ENCODE measurements around the gene TNS3. TPM values are rescaled to one million over a fixed set of nuclear protein-coding genes. Genes with fewer than 3 reads are reported as not detected.

TNS3 gene
- total and polyA plus RNA-seq, 2 donors (not counting 1 experiment from before 2014, with no cell fraction given), result 11.4 to 77.5 TPM

DNA sequence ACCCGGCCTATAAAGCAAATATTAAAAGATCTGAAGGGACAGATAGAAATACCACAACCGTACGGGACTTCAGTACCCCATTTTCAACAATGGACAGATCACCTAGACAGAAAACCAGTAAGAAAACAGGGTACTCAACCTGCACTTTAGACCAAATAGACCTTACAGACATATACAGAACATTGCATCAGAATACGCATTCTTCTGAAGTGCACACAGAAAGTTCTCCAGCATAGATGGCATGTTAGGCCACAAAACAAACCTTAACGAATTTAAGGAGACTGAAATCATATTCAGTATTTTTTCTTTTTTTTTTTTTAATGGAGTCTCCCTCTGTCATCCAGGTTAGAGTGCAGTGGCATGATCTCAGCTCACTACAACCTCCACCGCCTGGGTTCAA lies 151.5 kb downstream of the TNS3 start:
- no peaks in the 10 kb centered on the region for H3K27me3 Mint-ChIP-seq

GRCh38 chr7:47428768-47429472 lies 153.0 kb downstream of the TNS3 start:
- H3K27me3 Mint-ChIP-seq, result no peaks in the 10 kb centered on the region
- Histone ChIP-seq H3K27ac (ENCODE audit: low read length in 2 of 2) (no peak overlapping the region), H2AFZ (ENCODE audit: insufficient read depth, low read depth, low read length, poor library complexity, severe bottlenecking) (no peak overlapping the region), H3K9me3 (ENCODE audit: control extremely low read depth in 1 of 3, control insufficient read depth in 2 of 3, insufficient read depth in 1 of 3, low read length in 2 of 3) (no peaks in the 10 kb centered on the region), H3K4me1 (ENCODE audit: control insufficient read depth in 2 of 2, insufficient read depth in 2 of 2, low read length in 2 of 2) (no peaks in the 10 kb centered on the region), H3K9ac (ENCODE audit: low read length) (no peak overlapping the region), H4K20me1 (ENCODE audit: control insufficient read depth, insufficient read depth, low read length, poor library complexity, severe bottlenecking) (no peaks in the 10 kb centered on the region), H3K4me3 (ENCODE audit: control extremely low read depth in 1 of 5, extremely low read depth in 1 of 5, insufficient read depth in 1 of 5, low read depth in 2 of 5, low read length in 4 of 5) (no peak overlapping the region), H3K36me3 (replicated peaks in 1 of 2; ENCODE audit: control extremely low read depth in 1 of 2, control insufficient read depth in 1 of 2, extremely low read depth in 1 of 2, insufficient read depth in 2 of 2, low read length in 1 of 2) (peaks cover under 1 to 20% of the 10 kb centered on the region in 2 experiments), H3K27me3 (replicated peaks in 1 of 4; ENCODE audit: control extremely low read depth in 1 of 4, control insufficient read depth in 3 of 4, insufficient read depth in 4 of 4, low read length in 3 of 4) (no peaks in the 10 kb centered on the region), H3K79me2 (ENCODE audit: control insufficient read depth, insufficient read depth, low read length) (no peaks in the 10 kb centered on the region), H3K4me2 (replicated peaks; ENCODE audit: low read depth, low read length, poor library complexity, severe bottlenecking) (no peak overlapping the region)
- TF ChIP-seq EZH2 (IDR thresholded peaks at IDR 0.05; ENCODE audit: borderline replicate concordance, insufficient read depth, low read depth, low read length, poor library complexity, severe bottlenecking), result no peak
- TF ChIP-seq, protein P1, sequence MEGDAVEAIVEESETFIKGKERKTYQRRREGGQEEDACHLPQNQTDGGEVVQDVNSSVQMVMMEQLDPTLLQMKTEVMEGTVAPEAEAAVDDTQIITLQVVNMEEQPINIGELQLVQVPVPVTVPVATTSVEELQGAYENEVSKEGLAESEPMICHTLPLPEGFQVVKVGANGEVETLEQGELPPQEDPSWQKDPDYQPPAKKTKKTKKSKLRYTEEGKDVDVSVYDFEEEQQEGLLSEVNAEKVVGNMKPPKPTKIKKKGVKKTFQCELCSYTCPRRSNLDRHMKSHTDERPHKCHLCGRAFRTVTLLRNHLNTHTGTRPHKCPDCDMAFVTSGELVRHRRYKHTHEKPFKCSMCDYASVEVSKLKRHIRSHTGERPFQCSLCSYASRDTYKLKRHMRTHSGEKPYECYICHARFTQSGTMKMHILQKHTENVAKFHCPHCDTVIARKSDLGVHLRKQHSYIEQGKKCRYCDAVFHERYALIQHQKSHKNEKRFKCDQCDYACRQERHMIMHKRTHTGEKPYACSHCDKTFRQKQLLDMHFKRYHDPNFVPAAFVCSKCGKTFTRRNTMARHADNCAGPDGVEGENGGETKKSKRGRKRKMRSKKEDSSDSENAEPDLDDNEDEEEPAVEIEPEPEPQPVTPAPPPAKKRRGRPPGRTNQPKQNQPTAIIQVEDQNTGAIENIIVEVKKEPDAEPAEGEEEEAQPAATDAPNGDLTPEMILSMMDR (IDR thresholded peaks at IDR 0.05), result no peak
- no peaks in the 10 kb centered on the region for H3K9me3 Mint-ChIP-seq (ENCODE audit: insufficient read depth)
- ATAC-seq (ENCODE audit: low read depth), result no peak
- H3K4me3 Mint-ChIP-seq, result no peak overlapping the region
- CTCF ChIA-PET, result interaction anchor here (0.9 kb wide), 1 partner anchor 409 kb away, joined by 3 read pairs; no protein-coding TSS in a partner anchor
- WGBS (ENCODE audit: insufficient coverage), result 100% methylated on average over 3 of the region's 10 CpGs
- POLR2A ChIA-PET, result no interaction called here
- H3K27ac Mint-ChIP-seq, result no peak overlapping the region
- no peak for DNase-seq
- intact Hi-C loops (cut with micrococcal nuclease), result no loop called here
- H3K4me1 Mint-ChIP-seq, result no peaks in the 10 kb centered on the region

More for the DNA sequence above, 151.5 kb downstream of the TNS3 start:
- Histone ChIP-seq H3K4me2 (replicated peaks; ENCODE audit: low read depth, low read length, poor library complexity, severe bottlenecking) (no peak overlapping the region), H3K9ac (ENCODE audit: low read length) (no peak overlapping the region), H3K4me3 (ENCODE audit: control extremely low read depth in 1 of 5, extremely low read depth in 1 of 5, insufficient read depth in 1 of 5, low read depth in 2 of 5, low read length in 4 of 5) (no peak overlapping the region), H3K4me1 (ENCODE audit: control insufficient read depth in 2 of 2, insufficient read depth in 2 of 2, low read length in 2 of 2) (no peaks in the 10 kb centered on the region), H3K27ac (ENCODE audit: low read length in 2 of 2) (no peak overlapping the region), H2AFZ (ENCODE audit: insufficient read depth, low read depth, low read length, poor library complexity, severe bottlenecking) (no peak overlapping the region), H4K20me1 (ENCODE audit: control insufficient read depth, insufficient read depth, low read length, poor library complexity, severe bottlenecking) (no peaks in the 10 kb centered on the region), H3K36me3 (replicated peaks in 1 of 2; ENCODE audit: control extremely low read depth in 1 of 2, control insufficient read depth in 1 of 2, extremely low read depth in 1 of 2, insufficient read depth in 2 of 2, low read length in 1 of 2) (peaks cover 1 to 23% of the 10 kb centered on the region in 2 experiments), H3K27me3 (replicated peaks in 1 of 4; ENCODE audit: control extremely low read depth in 1 of 4, control insufficient read depth in 3 of 4, insufficient read depth in 4 of 4, low read length in 3 of 4) (no peaks in the 10 kb centered on the region), H3K79me2 (ENCODE audit: control insufficient read depth, insufficient read depth, low read length) (no peaks in the 10 kb centered on the region), H3K9me3 (ENCODE audit: control extremely low read depth in 1 of 3, control insufficient read depth in 2 of 3, insufficient read depth in 1 of 3, low read length in 2 of 3) (no peaks in the 10 kb centered on the region)
- ChIA-PET POLR2A (no interaction called here), CTCF (no interaction called here)
- Mint-ChIP-seq H3K4me1 (no peaks in the 10 kb centered on the region), H3K9me3 (ENCODE audit: insufficient read depth) (no peaks in the 10 kb centered on the region), H3K27ac (no peak overlapping the region), H3K4me3 (no peak overlapping the region)
- WGBS (ENCODE audit: insufficient coverage), result 100% methylated on average over 3 of the region's 6 CpGs
- intact Hi-C loops (cut with micrococcal nuclease), result no loop called here
- DNase-seq (no peak), ATAC-seq (ENCODE audit: low read depth) (no peak)
- TF ChIP-seq, protein P1 (IDR thresholded peaks at IDR 0.05), result no peak
- TF ChIP-seq EZH2 (IDR thresholded peaks at IDR 0.05; ENCODE audit: borderline replicate concordance, insufficient read depth, low read depth, low read length, poor library complexity, severe bottlenecking), result no peak

Measured in B cell (primary cell).